Measurements from ENCODE around the gene CDHR2. TPM values are rescaled to one million over a fixed set of nuclear protein-coding genes. Genes with fewer than 3 reads are reported as not detected.
A peak's percentile ranks its signal among the peaks of the same experiment; 100 is the strongest.

The CDHR2 gene
- total RNA-seq, 1 donor = under 0.01 TPM

- H3K9me3 ChIP-seq (ENCODE audit: low read depth, low read length) = no peaks in the 10 kb centered on the region
- no peaks in the 10 kb centered on the region for H3K27me3 ChIP-seq (ENCODE audit: insufficient read depth, low read length)
- H3K27ac ChIP-seq (ENCODE audit: low read depth, low read length) = no peak overlapping the region
- no peak for TF ChIP-seq CTCF (IDR thresholded peaks at IDR 0.05; ENCODE audit: extremely low read depth, low read depth, low read length)
- peaks cover 6% of the 10 kb centered on the region for H3K4me1 ChIP-seq (ENCODE audit: insufficient read depth, low read length)
- H2AFZ ChIP-seq (ENCODE audit: low read length) = no peak overlapping the region
- no peak for DNase-seq (ENCODE audit: insufficient read length, low spot score, missing footprints)
- no peaks in the 10 kb centered on the region for H3K36me3 ChIP-seq (ENCODE audit: insufficient read depth, low read length)
- no peak overlapping the region for H3K4me3 ChIP-seq (ENCODE audit: insufficient read depth, low read length)
- no peaks in the 10 kb centered on the region for H3K79me2 ChIP-seq (ENCODE audit: insufficient read depth, low read length)
- peaks cover 9% of the 10 kb centered on the region for H4K20me1 ChIP-seq (ENCODE audit: insufficient read depth, low read length)
- no peak overlapping the region for H3K4me2 ChIP-seq (ENCODE audit: insufficient read depth, low read length)
Observed at GRCh38 chr5:176608142-176608705, 59.1 kb downstream of the CDHR2 start.

GRCh38 chr5:176608937-176609723 is 60.0 kb downstream of the CDHR2 start:
- Histone ChIP-seq H4K20me1 (ENCODE audit: insufficient read depth, low read length) (peaks cover 9% of the 10 kb centered on the region), H3K79me2 (ENCODE audit: insufficient read depth, low read length) (no peaks in the 10 kb centered on the region), H3K9me3 (ENCODE audit: low read depth, low read length) (no peaks in the 10 kb centered on the region), H3K4me2 (ENCODE audit: insufficient read depth, low read length) (peak overlapping the region; percentile 68), H3K4me1 (ENCODE audit: insufficient read depth, low read length) (peaks cover 13% of the 10 kb centered on the region), H3K27me3 (ENCODE audit: insufficient read depth, low read length) (no peaks in the 10 kb centered on the region), H3K27ac (ENCODE audit: low read depth, low read length) (no peak overlapping the region), H3K36me3 (ENCODE audit: insufficient read depth, low read length) (no peaks in the 10 kb centered on the region), H2AFZ (ENCODE audit: low read length) (no peak overlapping the region), H3K4me3 (ENCODE audit: insufficient read depth, low read length) (peak overlapping the region; percentile 70)
- DNase-seq (ENCODE audit: insufficient read length, low spot score, missing footprints) = peak; percentile 77
- TF ChIP-seq CTCF (IDR thresholded peaks at IDR 0.05; ENCODE audit: extremely low read depth, low read depth, low read length) = no peak

- no peaks in the 10 kb centered on the region for H3K36me3 ChIP-seq (ENCODE audit: insufficient read depth, low read length)
- peak within 1 kb of the TSS; percentile 72 for H3K4me2 ChIP-seq (ENCODE audit: insufficient read depth, low read length)
- peaks cover 9% of the 10 kb centered on the region for H4K20me1 ChIP-seq (ENCODE audit: insufficient read depth, low read length)
- peak within 1 kb of the TSS; percentile 78 for H2AFZ ChIP-seq (ENCODE audit: low read length)
- H3K27me3 ChIP-seq (ENCODE audit: insufficient read depth, low read length) = no peaks in the 10 kb centered on the region
- peaks cover 20% of the 10 kb centered on the region for H3K4me1 ChIP-seq (ENCODE audit: insufficient read depth, low read length)
- peak; percentile 99 for DNase-seq (ENCODE audit: insufficient read length, low spot score, missing footprints)
- H3K79me2 ChIP-seq (ENCODE audit: insufficient read depth, low read length) = no peaks in the 10 kb centered on the region
- H3K9me3 ChIP-seq (ENCODE audit: low read depth, low read length) = no peaks in the 10 kb centered on the region
- TF ChIP-seq CTCF (IDR thresholded peaks at IDR 0.05; ENCODE audit: extremely low read depth, low read depth, low read length) = no peak
- H3K4me3 ChIP-seq (ENCODE audit: insufficient read depth, low read length) = peak within 1 kb of the TSS; percentile 70
- H3K27ac ChIP-seq (ENCODE audit: low read depth, low read length) = no peak within 1 kb of the TSS
Observed at GRCh38 chr5:176609724-176610434, 60.7 kb downstream of the CDHR2 start, which contains the start of gene GPRIN1. Gene GPRIN1 (minus strand): TSS chr5:176610156. CDS start chr5:176599834, 10,322 bp downstream.

- Histone ChIP-seq H3K27me3 (ENCODE audit: insufficient read depth, low read length) (no peaks in the 10 kb centered on the region), H2AFZ (ENCODE audit: low read length) (peak overlapping the region; percentile 78), H3K4me1 (ENCODE audit: insufficient read depth, low read length) (peaks cover 24% of the 10 kb centered on the region)
Observed at GRCh38 chr5:176610435-176610773, 61.3 kb downstream of the CDHR2 start.

More at GRCh38 chr5:176610435-176610773, 61.3 kb downstream of the CDHR2 start:
- H3K79me2 ChIP-seq (ENCODE audit: insufficient read depth, low read length) = no peaks in the 10 kb centered on the region
- no peak for TF ChIP-seq CTCF (IDR thresholded peaks at IDR 0.05; ENCODE audit: extremely low read depth, low read depth, low read length)
- H3K36me3 ChIP-seq (ENCODE audit: insufficient read depth, low read length) = no peaks in the 10 kb centered on the region
- peak overlapping the region; percentile 70 for H3K4me3 ChIP-seq (ENCODE audit: insufficient read depth, low read length)
- peaks cover 9% of the 10 kb centered on the region for H4K20me1 ChIP-seq (ENCODE audit: insufficient read depth, low read length)
- no peaks in the 10 kb centered on the region for H3K9me3 ChIP-seq (ENCODE audit: low read depth, low read length)
- DNase-seq (ENCODE audit: insufficient read length, low spot score, missing footprints) = no peak
- peak overlapping the region; percentile 72 for H3K4me2 ChIP-seq (ENCODE audit: insufficient read depth, low read length)
- H3K27ac ChIP-seq (ENCODE audit: low read depth, low read length) = no peak overlapping the region

All from osteoblast (primary cell).